H7 (cell line): ENCODE data around the gene LCN1. TPM values are rescaled to one million over a fixed set of nuclear protein-coding genes. Genes with fewer than 3 reads are reported as not detected.
A peak's percentile ranks its signal among the peaks of the same experiment; 100 is the strongest.
"Not testable (repeated sequence)": the region's sequence is repeated elsewhere in the genome, so short reads cannot be mapped to it uniquely, and the experiment has no call there.

Source experiments
- DNase-seq: peaks from one replicate; pipeline ENCODE4 v3.0.0; 2012
- H3K27me3 ChIP-seq: 2 replicates; pipeline ENCODE4 v1.6.0; 2011; ENCODE audit warnings: mild to moderate bottlenecking, low read length; ENCODE audit not compliant: control insufficient read depth, insufficient read depth
- H3K36me3 ChIP-seq: replicated peaks from 2 replicates; pipeline ENCODE4 v1.5.1; 2011; ENCODE audit warnings: low read length; ENCODE audit not compliant: control insufficient read depth, insufficient read depth
- H3K4me3 ChIP-seq: 2 replicates; pipeline ENCODE4 v1.5.1; 2011; ENCODE audit warnings: low read depth, mild to moderate bottlenecking, control low read depth, low read length, moderate library complexity; ENCODE audit not compliant: insufficient read depth
- total RNA-seq: library from RNA; depleted of rRNA; stranded (reverse); fragments of >200 nt; shearing (Covaris generic); gene quantifications from 2 replicates; pipeline ENCODE4 v1.2.3, GENCODE V29; 2014

LCN1 gene
- total RNA-seq, 1 experiment from 2014 or later, result not detected

- no peak overlapping the region for H3K4me3 ChIP-seq
- peak; percentile 19 for DNase-seq
- H3K36me3 ChIP-seq, result no peaks in the 10 kb centered on the region
- no peaks in the 10 kb centered on the region for H3K27me3 ChIP-seq
Observed at GRCh38 chr9:135533113-135533512, 11.9 kb downstream of the LCN1 start.

DNA sequence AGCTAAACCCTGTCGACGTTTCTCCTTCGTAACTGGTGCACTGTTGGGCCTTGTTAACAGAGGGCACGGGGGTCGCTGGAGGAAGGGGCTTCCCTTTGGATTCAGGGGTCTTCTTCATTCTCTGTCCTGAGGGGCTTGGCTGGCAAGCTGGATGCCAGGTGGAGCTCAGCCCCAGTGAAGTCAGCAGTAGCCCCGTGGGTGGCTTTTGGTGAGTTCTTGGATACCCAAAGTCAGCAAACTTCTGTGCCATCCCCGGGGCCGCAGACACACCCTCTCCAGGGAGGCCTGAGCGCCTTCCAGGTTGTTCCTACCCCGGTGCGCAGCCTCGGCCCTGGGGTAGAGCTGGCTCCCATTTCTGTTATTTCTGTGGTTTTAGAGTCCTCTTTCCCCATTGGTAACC, 12.4 kb downstream of the LCN1 start:
- Histone ChIP-seq H3K36me3 (no peaks in the 10 kb centered on the region), H3K4me3 (no peak overlapping the region), H3K27me3 (no peaks in the 10 kb centered on the region)
- peak; percentile 24 for DNase-seq

GRCh38 chr9:135534192-135534711, 13.0 kb downstream of the LCN1 start:
- not testable (repeated sequence) for H3K36me3 ChIP-seq, H3K27me3 ChIP-seq, H3K4me3 ChIP-seq
- peak; percentile 54 for DNase-seq

DNA sequence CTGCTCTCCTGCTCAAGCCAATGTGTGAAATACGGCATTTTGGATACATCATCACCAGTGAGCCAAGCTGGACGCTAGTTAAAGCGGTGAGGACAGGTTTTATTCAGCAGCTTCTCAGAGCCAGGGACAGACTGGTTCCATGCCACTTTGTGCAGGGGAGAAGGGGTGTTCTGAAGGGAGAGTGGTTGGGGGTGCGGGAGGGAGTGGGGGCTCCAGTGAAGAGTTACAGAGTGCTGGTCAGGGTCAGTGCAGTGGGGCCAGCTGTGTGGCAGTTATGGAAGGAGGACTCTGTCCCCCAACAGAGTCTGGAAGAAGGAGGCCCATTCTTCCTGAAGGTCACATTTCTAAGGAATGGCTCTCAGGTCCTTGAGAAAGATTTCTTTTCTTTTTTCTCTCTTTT, 13.6 kb downstream of the LCN1 start:
- DNase-seq, H3K36me3 ChIP-seq, H3K4me3 ChIP-seq, H3K27me3 ChIP-seq: not testable (repeated sequence)

DNA sequence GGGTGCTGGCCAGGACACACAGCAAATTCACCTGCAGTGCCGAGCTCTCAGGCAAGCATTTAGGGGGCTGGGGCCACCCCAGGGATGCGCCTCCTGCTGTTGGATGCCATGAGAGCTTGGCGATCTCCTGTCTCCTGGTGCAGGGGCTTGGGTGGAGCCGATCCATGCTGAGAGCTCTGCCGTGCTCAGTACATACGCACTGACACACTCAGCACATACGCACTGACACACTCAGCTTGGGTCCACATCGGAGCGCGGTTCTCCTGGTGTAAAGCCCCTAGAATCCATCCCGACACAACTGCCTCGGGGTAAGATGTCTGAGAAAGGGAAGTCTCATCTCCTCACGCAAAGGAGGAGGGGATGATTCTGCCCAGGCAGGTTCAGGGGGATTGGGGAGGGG, 14.4 kb downstream of the LCN1 start:
- not testable (repeated sequence) for DNase-seq, H3K4me3 ChIP-seq, H3K36me3 ChIP-seq, H3K27me3 ChIP-seq

DNA sequence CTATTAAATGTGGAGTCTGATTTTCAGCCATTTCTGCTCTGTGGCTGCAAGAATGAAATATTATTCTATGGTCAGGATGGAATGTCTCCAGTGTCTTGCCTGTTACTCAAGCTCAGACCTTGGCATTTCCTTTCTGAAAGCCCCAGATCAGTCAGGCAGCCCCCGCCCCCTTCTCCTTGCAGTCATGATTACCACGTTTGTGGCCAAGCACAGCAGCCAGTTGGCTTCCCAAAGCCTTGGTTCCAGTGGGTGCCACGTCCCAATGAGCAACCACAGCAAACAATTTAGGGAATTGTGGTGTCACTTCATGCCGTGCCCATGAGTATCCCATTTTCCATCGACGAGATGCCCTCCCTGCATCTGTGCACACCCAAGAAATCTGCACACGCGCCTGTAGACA, 15.0 kb downstream of the LCN1 start:
- Histone ChIP-seq H3K4me3 (no peak overlapping the region), H3K27me3 (no peaks in the 10 kb centered on the region), H3K36me3 (no peaks in the 10 kb centered on the region)
- DNase-seq, result no peak

DNA sequence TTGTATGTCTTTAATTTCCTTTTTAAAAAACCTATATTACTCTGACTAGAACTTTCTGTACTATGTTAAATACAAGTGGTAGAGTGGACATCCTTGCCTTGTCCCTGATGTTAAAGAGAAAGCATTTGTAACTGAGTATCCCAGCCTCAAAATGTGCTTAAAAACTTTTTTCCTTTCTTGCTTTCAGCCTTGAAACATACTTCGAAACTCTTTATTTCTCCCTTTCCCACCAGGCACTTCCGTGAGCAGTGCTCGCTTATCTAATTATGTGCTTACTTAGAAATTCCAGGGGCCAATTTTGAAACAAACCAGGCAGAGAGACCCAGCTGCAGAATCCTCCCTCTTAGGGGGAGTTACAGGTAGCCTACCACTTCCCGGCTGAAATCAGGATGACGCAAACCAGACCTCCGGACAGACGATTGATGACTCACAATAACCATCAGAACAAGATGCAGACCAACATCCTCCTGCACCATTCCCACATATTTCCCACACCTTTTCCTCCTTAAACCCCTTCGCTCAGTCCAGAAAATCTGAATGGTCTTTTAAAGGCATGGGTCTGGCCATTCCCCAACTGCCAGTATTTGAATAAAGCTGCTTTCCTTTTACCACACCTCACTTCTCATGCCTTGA, 22.1 kb downstream of the LCN1 start:
- not testable (repeated sequence) for H3K36me3 ChIP-seq, DNase-seq, H3K4me3 ChIP-seq, H3K27me3 ChIP-seq

GRCh38 chr9:135544981-135545635, 23.9 kb downstream of the LCN1 start:
- Histone ChIP-seq H3K4me3 (no peak overlapping the region), H3K27me3 (no peaks in the 10 kb centered on the region), H3K36me3 (no peaks in the 10 kb centered on the region)
- DNase-seq, result no peak

- not testable (repeated sequence) for H3K4me3 ChIP-seq, H3K27me3 ChIP-seq, H3K36me3 ChIP-seq, DNase-seq
Observed at GRCh38 chr9:135545646-135546176, 24.5 kb downstream of the LCN1 start, which contains the start of gene OBP2A. OBP2A (plus strand) TSS chr9:135546126; CDS start chr9:135546181, 55 bp downstream.

GRCh38 chr9:135546792-135547617, 25.8 kb downstream of the LCN1 start:
- not testable (repeated sequence) for H3K36me3 ChIP-seq, DNase-seq, H3K4me3 ChIP-seq, H3K27me3 ChIP-seq

GRCh38 chr9:135547756-135548736, 26.8 kb downstream of the LCN1 start:
- H3K27me3 ChIP-seq, result no peaks in the 10 kb centered on the region
- no peak overlapping the region for H3K4me3 ChIP-seq
- H3K36me3 ChIP-seq, result no peaks in the 10 kb centered on the region
- peak; percentile 41 for DNase-seq

DNA sequence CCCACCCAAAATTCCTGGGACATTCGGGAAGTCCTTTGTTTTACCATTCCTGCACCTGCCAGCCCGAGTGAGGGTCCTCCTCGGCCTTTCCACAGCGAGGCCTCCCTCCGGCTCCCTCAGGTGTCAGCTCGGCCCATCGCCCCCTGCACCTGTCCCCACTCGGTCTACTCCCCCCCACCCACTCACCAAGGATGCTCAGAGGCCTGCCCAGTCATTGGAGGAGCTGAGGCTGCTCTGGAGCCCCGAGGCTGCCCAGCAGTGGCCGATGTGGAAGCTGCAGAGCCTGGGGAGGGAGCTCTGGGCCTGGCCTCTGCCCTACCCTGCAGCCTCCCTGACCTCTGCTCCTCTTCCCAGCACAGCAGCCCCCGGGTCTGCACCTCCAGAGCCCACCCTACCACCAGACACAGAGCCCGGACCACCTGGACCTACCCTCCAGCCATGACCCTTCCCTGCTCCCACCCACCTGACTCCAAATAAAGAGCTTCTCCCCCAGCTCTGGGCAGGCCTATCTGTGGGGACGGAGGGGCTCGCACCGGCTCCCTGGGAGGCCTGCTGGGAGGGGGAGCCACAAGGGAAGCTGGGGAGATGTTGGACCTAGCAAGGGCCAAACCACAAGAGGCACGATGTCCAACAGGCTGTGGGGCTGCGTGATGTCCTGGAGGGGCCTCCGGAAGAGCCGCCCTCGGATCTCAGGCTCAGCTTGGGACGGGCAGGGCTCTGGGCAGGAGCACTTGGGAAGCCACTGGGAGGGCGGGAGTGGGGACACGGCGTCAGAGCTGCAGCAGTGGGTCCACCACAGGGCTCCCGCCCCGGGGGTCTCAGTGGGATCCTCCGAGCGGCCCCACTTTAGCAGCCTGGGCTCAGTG, 28.5 kb downstream of the LCN1 start:
- peak; percentile 49 for DNase-seq
- H3K27me3 ChIP-seq, H3K36me3 ChIP-seq, H3K4me3 ChIP-seq: not testable (repeated sequence)

DNA sequence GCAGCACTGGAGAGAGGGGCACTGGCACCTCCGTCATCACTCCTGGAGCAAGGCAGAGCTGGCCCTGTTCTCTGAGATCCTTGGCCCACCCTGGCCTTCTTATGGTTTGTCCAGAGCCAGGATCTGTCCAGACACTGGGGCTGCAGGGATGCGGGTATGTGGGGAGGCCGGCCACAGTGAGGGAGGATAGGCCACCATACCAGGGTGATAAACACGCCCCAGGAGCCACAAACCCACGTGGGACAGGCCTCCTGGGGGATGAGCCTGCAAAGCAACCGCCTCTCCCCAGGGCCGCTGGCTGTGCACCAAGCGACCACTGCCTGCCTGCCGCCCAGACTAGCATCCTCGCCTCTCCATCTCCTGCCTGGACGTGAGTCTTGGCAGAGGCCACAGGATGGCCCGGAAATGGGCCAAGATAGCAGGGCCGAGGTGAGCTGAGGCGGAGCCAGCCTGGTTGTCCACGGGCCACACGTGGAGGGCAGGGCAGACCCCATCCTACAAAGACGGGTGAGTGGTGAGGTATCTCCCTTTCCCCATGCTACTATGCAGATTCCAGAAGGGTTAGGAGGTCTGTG, 29.2 kb downstream of the LCN1 start:
- Histone ChIP-seq H3K36me3 (no peaks in the 10 kb centered on the region), H3K4me3 (no peak overlapping the region)

More for the DNA sequence above, 29.2 kb downstream of the LCN1 start:
- peak; percentile 49 for DNase-seq
- H3K27me3 ChIP-seq, result no peaks in the 10 kb centered on the region
